ENCODE results near the gene ABCA4.

The ABCA4 gene

GRCh38 chr1:94083681-94084080, 37.3 kb downstream of the ABCA4 start:
- no peak for DNase-seq (ENCODE audit: low spot score)

- no peak for DNase-seq (ENCODE audit: low spot score)
Observed at GRCh38 chr1:94081566-94082344, 39.2 kb downstream of the ABCA4 start.

- no peak for DNase-seq (ENCODE audit: low spot score)
Observed at GRCh38 chr1:94079989-94080388, 41.0 kb downstream of the ABCA4 start.

- DNase-seq (ENCODE audit: low spot score): no peak
Observed at GRCh38 chr1:94079080-94079940, 41.6 kb downstream of the ABCA4 start.

- DNase-seq (ENCODE audit: low spot score): peak; percentile 44
Observed at GRCh38 chr1:94072840-94073522, 48.0 kb downstream of the ABCA4 start.

DNA sequence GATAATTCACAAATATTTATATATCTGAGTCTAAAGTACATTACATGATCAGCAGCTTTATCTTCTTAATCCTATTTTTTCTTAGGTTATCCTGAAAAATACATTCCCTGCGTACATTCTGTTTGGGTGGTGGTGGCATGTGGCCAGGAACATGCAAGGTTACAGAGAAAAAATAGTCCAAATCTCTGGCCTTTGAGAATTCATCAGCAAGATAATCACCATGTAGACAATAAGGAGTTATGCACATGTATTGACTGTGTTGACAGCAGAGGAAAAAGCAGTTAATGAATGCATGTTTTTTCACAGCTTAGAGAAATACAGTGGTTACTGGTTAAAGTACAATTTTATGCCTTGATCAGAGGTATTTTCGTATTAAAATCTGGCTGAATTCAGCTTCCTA, 49.0 kb downstream of the ABCA4 start:
- DNase-seq (ENCODE audit: low spot score): no peak

DNA sequence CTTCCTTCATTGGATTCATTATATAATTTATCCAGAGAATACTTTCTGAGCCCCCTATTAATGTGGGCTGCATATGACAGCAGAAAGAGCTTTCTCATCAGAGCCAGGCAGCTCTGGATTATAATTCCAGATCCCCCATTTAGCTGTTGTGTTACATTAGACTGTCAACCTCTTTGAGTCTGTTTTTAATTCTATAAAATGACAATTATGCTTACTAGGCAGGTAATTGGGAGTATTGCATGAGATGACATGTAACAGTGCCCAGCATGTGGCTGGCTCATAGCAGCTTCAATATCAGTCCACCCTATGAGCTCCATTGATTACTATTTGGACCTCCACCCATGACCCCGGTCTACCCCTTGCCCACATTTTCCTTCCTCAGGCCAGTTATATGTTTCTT, 49.6 kb downstream of the ABCA4 start:
- DNase-seq (ENCODE audit: low spot score): peak; percentile 93

- DNase-seq (ENCODE audit: low spot score): peak; percentile 95
Observed at GRCh38 chr1:94070865-94071264, 50.1 kb downstream of the ABCA4 start.

- no peak for DNase-seq (ENCODE audit: low spot score)
Observed at GRCh38 chr1:94069919-94070285, 51.0 kb downstream of the ABCA4 start.

DNA sequence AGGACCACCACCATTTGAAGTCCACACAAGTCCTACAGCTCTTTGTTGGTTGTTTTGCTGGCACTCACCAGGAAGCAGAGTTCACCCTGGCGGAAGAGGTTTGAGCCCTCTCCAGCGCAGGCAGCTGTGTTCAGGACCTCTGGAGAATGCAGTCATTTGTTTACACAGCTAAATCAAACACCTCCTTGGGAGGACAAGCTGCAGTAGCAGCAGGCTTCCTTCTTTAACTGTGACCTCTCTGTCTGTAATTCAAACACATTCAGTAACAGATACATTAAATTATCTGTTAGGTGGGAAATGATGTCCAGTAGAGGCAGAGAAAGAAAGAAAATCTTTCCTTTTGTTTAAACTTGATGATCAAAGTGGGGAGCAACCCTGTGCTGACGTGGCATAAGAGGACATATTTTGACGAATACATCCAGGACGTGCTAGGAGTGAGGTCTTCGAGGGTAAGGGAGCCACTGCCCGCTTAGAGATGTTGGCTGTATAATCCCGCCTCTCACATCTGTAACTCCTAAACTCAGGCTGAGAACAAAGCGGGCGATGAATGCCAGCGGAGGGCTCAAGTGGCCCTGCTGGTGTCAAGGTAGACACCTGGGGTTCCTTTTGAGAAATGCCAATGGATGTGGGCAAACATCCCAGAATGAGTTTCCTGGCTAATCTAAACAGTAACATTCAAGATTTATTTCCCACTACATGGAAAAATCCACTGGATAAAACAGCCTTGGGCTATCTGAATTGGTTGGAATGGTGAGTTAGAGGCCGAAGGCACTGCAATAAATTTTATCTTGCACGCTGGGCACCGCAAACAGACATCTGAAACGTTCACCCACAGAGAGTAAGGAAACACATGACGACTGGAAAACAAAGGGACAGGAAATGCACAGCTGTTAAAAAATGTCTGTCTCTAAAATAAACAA, 51.7 kb downstream of the ABCA4 start:
- no peak for DNase-seq (ENCODE audit: low spot score)

DNA sequence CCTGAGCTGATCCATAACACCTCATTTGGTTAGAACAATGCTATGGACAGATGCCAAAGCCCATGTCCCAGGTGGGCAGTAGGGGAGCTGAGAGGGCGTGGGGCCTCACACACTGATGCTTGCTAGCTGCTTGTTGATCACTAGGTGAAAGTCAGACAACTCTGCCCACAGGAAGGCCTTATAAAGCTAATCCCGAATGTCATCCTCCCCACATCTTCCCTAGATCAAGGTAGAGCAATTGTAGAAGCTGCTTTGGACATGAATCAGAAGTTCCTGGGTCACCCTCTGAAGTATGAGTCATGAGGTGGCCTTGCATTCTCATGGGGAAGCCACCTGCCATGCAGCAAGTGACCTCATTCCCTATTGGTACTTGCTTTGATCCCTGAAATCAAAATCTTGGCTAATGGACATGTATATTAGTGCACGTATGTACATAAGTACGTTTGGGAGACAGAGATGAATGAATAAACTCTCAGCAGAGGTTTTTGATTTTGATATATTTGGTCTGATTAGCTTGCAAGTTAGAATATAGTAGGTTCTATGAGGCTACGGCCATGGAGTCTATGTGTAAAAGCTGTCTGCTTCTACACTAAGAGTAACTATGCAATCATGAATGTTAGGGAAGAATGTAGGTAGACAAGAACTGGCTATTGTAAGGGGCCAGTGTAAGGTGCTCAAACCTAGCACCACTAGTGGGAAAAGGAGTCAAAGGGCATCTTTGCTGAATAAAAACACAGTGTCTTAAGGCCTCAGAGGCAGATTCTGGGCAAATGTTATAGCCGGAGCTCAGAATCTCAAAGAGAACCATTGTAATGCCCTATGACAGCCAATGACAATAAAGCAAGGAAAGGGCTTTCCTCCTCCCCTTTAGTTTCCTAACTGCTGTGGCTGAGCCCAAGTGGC, 52.6 kb downstream of the ABCA4 start:
- DNase-seq (ENCODE audit: low spot score): no peak

GRCh38 chr1:94067196-94067595, 53.8 kb downstream of the ABCA4 start:
- no peak for DNase-seq (ENCODE audit: low spot score)

DNA sequence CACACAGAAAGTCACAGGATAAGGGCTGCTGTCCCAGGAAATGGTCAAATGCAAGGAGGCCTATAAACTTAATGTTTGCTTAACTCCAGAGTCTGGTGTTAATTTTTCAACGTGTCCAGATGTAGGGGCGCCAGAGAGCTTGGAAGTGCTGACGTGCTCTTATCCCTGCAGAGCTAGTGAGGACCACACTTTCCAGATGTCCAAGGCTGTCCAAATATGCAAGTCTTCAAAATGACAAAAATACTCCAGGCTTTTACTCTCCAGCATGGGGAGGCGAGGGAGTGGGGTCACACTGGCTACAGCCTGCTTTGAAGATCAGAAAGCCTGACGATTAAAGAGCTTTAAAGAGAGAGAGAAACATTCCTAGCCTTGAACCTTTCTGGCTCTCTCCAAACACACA, 57.6 kb downstream of the ABCA4 start:
- DNase-seq (ENCODE audit: low spot score): peak; percentile 62

GRCh38 chr1:94061513-94062443, 59.2 kb downstream of the ABCA4 start:
- DNase-seq (ENCODE audit: low spot score): peak; percentile 66

- DNase-seq (ENCODE audit: low spot score): no peak
Observed at GRCh38 chr1:94060720-94061119, 60.2 kb downstream of the ABCA4 start.

DNA sequence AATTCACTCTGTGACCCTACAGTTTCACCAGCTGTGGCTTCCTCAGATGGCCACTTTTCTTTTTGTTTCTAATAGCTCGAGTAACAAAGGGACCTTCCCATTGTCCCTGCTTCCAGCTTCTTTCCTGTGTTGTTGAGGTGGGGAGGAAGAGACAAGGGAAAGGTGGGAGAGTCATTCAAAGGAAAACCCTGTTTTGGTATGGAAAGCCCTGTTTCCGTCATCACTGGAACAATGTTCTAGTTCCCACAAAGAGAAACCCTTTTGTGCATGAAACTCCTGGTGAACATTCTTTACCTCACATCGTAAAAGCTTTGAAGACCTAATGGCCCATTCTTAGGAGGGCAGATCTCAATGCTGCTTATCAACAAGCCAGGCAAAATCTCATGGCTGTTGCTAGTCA, 62.2 kb downstream of the ABCA4 start:
- no peak for DNase-seq (ENCODE audit: low spot score)

- DNase-seq (ENCODE audit: low spot score): no peak
Observed at GRCh38 chr1:94056996-94057395, 64.0 kb downstream of the ABCA4 start.

GRCh38 chr1:94056171-94056570, 64.8 kb downstream of the ABCA4 start:
- DNase-seq (ENCODE audit: low spot score): no peak

All from SK-N-DZ (cell line).